Measurements from ENCODE around the gene TET3.

DNA sequence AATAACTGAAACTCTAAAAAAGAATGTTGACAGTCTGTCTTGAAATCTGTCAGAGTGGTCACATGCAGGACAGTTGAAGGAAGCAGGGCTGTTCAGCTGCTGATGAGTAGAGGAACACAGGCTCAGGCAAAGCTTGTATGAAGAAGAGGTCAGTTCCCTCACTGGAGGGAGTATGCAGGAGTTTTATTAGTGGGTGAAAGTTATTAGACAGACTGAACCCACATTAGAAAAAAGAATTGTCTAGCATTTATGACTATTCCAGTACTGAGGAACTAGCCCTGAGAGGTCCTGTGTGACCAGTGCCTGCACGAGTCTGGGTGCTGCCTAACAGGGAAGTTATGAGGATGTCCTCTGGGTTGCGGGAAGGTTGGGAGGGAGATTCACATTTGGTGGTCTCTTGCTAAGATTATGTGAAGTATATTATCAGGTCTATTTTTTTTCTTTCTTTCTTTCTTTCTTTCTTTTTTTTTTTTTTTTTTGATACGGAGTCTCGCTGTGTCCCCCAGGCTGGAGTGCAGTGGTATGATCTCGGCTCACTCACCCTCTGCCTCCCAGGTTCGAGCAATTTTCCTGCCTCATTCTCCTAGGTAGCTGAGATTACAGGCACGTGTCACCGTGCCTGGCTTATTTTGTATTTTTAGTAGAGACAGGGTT lies 9.6 kb downstream of the TET3 start:
- TF ChIP-seq EP300 (IDR thresholded peaks at IDR 0.05): no peak
- no peak for TF ChIP-seq POLR2A (IDR thresholded peaks at IDR 0.05)

Data from tibial nerve (tissue), 3 donors.